PFSK-1 (cell line): Measurements from ENCODE around the gene CST8.

Source experiments
- FOXP2 ChIP-seq: optimal IDR thresholded peaks from 2 replicates; pipeline ENCODE3; 2011; ENCODE audit warnings: borderline replicate concordance, control low read depth, inconsistent platforms; ENCODE audit not compliant: insufficient read depth; ENCODE audit errors: extremely low read length, extremely low read depth
- POLR2AphosphoS5 ChIP-seq: IDR thresholded peaks from 2 replicates; pipeline ENCODE4 v1.6.1; 2012; ENCODE audit warnings: low read depth, mild to moderate bottlenecking, control low read depth, low read length, moderate library complexity
- REST ChIP-seq, 2 experiments: IDR thresholded peaks; 2 replicates each; pipeline versions ENCODE4 v1.6.1 to v1.8.0; 2011 to 2012; ENCODE audit warnings: low read depth in 2 of 2, low read length in 2 of 2, control low read depth in 1 of 2, inconsistent platforms in 1 of 2, mild to moderate bottlenecking in 1 of 2, moderate library complexity in 1 of 2; ENCODE audit not compliant: insufficient read depth in 1 of 2
- SIN3A ChIP-seq: IDR thresholded peaks from 2 replicates; pipeline ENCODE4 v1.6.1; 2012; ENCODE audit warnings: mild to moderate bottlenecking, low read length, moderate library complexity, borderline replicate concordance; ENCODE audit not compliant: insufficient read depth
- TAF1 ChIP-seq: IDR thresholded peaks from 2 replicates; pipeline ENCODE4 v1.6.1; 2012; ENCODE audit warnings: low read length, control low read depth, borderline replicate concordance; ENCODE audit not compliant: insufficient read depth

GRCh38 chr20:23479043-23479442 lies 11.9 kb upstream of the CST8 start:
- no peak for TF ChIP-seq TAF1
- no peak for TF ChIP-seq REST (IDR thresholded peaks at IDR 0.05; ENCODE audit: insufficient read depth in 1 of 2, low read depth in 2 of 2, low read length in 2 of 2)
- TF ChIP-seq SIN3A: no peak
- TF ChIP-seq POLR2AphosphoS5: no peak
- TF ChIP-seq FOXP2: no peak
